ENCODE results near the gene HPSE2.

The HPSE2 gene

DNA sequence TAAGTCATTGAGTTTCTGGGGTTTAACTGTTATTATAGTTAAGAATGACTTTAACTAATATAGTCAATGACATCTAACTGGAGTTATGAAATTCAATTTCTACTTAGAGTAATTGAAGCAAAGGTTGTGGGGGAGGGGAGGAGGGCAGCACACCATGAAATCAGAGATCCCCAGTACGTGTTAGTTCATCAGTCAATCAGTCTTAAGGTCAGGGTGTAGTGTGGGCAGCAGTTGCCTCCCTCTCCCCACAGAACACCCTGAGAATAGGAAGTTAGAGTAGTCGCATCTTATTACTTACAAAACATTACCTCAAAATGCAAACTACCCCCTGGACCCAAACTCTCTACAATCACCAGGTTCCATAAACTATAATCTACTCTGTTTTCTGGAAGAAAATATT, 781.9 kb downstream of the HPSE2 start:
- DNase-seq, result no peak

DNA sequence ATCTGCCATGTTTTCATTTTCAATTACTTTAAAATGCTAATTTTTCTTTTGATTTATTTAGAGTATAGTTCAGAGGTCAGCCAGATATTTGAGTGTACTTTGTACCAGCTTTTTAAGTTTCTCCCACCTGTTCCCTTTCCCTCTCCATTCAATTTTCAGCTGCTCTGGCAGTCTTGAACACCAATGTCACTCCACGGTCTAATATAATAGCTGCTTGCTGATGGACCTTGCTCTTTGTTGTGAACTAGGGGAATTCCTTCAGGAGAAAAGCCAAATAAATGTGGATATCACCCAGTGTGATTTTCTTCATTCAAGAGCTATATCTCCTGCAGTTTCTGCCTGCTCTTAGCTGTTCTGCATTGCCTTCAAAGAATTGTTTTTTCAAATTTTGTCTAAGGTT, 785.0 kb downstream of the HPSE2 start:
- DNase-seq, result no peak

DNA sequence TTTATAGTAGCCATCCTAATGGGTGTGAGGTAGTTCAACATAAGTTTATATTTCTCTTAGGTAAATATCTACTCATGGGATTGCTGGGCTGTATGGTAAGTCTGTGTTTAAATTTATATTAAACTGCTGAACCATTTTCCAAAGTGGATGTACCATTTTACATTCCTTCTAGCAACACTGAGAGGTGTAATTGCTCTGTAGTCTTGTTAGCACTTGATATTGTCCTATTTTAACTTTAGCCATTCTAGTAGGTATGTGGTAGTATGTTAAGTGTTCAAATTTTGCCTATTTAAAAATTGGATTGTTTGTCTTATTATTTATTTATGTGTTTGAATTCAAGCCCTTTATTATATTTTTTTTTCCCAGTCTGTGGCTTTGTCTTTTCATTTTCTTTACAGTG, 786.4 kb downstream of the HPSE2 start:
- no peak for DNase-seq

DNA sequence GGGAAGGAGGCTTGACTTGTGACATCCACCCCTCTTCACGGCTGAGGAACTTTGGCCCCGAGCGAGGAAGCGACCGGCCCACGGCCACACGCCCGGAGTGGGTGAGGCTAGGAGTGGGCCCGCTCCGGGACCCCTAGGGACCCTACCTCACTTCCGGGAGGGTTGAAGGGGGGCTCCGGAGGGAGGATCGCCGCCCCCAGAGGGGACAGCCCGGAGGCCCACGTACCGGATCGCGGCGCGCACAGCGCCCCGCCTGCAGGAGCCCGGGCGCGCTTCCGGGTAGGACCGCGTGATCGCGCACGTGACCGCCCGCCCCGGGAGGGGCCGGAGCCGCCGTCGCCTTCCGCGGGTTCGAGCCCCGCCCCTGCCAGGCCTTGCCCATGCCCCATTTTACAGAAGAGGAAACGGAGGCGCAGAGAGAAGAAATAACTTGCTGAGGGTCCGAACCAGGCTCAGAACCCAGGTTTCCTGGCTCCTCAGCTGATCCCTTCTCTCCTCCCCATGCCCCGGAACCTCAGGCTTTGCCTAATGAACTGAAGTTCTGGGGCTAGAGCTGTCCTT, 788.9 kb downstream of the HPSE2 start, which contains the start of gene HPS1:
HPS1 (minus strand) TSS at position 275 of the 561 bp plus-strand sequence. CDS start 3,695 bp downstream, outside the sequence.
- DNase-seq, result peak; percentile 13

DNA sequence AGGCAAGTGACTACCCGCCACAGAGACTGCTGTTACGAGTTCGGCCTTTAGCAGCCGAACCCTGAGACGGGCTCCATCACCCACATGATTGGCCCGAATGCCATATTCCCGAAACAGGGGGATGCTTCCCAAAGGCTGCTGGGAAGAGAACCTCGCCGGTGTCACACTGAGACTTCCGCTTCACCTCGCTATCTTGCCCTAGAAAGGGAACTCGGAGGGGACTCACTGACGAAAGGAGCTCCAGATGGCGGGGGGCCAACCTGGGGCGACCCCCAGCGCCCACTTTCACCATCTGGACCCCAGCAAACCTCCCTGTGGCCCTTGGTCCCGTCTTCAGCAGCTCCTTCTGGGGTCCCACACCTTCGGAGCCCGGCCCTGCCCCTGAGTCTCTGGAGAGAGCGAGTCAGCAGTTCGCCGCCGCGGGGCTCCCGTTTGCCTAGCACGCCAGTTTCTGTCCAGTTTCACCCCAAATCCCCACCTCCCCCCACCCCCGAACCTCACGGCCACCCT, 789.4 kb downstream of the HPSE2 start:
- no peak for DNase-seq

DNA sequence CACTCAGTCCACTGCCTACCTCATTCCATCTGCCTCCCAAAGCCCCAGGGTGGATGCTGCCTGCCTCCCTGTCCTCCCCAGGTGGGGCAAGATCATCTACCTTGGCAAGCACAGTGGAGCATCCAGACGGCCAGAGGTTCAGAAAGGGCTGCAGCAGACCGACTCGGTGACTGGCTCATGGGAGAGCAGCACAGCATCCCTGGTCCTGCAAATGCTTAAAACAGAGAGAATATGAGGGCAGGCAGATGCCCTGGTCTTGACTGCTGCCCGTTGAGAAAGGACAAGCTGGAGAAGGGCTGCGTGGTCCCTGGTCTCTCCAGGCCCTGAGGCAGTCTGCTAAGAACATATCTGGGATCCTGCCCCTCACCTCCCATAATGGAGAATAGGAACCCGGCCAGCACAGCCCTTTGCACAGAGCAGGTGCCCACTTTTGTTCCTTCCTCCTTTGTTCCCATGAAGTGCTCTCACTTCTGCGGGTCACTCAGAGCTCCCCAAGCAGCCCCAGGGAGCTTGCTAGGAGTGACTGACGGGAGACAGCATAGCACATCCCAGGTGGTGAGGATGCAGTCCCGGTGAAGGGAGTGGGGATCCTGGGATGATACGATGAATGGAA, 790.3 kb downstream of the HPSE2 start:
- DNase-seq, result no peak

DNA sequence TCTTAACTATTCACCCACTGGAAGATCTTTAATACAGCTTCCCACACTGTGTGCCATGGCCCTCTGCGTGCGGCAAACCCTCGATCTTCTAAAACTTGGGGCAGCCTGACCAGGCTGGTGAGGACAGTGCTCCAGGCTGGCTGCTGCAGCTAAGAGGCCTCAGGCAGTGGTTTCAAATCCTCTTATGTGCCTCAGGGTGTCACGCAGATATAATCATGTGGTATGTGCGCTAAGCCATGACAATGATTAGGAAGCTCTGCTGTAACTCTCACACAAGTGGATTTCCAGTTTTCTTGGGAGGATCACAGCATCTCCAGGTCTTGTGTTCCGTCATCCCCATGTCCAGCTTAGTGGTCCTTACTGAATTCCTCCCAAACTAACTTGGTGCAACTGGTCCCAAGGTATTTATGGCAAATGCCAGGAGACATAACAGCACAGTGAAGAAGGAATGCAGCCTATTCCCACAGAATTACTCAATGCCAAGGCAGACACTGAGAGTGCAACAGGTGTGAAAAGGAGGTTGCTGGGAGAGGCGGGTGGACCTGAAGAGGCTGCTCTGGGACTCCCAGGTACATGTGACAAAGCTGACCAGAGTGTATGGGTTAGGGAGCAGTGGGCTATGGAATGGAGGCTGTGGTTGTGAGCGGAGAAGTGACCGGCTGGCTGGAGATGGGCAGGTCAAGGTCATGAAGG, 791.2 kb downstream of the HPSE2 start:
- no peak for DNase-seq

DNA sequence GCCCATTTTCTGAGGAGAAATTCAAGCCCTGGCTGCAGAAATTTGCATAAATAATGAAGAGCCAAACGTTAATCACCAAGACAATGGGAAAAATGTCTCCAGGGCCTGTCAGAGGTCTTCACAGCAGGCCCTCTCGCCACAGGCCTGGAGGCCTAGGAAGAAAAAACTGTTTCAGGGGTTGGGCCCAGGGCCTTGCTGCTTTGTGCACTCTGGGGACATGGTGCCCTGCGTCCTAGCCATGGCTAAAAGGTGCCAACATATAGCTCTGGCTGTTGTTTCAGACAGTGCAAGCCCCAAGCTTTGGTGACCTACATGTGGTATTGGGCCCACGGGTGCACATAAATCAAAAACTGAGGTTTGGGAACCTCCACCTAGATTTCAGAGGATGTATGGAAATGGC, 796.9 kb downstream of the HPSE2 start:
- no peak for DNase-seq

DNA sequence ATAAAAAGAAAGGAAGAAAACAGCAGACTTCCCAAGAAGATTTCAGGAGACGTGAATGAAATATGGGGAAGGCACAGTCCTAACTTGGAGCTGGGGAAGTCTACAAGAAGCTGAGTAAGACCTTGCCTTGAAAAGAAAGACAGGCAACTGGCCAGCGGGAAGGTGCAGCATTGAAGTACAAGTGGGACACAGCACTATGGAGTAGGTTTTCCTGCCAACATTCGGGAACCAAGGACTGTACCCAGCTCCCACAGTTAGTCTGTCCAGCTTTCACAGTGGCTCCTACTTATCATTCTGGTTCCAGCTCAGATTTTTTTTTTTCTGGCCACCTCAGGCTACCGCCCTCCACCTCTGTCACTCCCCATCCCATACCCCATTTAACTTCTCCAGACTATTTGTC, 798.9 kb downstream of the HPSE2 start:
- no peak for DNase-seq

DNA sequence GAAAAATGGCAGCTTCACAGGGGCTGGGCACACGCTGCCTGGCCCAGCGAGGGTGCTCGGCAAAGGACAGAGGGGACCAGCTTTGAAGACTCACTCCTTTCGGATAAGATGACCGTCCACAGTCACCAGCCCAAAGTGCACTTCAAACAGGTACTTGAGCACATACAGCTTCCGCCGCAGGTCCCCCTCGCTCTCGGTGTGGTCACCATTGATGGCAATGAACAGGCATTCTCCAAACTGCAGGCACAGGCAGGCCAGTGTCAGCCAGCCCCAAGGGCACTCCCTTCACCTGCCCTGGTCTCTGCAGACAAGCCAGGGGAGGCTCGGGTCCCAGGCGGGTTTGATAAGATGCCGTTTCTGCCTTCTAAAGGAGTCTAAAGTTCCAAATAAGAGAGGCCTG, 800.5 kb downstream of the HPSE2 start:
- DNase-seq, result no peak

DNA sequence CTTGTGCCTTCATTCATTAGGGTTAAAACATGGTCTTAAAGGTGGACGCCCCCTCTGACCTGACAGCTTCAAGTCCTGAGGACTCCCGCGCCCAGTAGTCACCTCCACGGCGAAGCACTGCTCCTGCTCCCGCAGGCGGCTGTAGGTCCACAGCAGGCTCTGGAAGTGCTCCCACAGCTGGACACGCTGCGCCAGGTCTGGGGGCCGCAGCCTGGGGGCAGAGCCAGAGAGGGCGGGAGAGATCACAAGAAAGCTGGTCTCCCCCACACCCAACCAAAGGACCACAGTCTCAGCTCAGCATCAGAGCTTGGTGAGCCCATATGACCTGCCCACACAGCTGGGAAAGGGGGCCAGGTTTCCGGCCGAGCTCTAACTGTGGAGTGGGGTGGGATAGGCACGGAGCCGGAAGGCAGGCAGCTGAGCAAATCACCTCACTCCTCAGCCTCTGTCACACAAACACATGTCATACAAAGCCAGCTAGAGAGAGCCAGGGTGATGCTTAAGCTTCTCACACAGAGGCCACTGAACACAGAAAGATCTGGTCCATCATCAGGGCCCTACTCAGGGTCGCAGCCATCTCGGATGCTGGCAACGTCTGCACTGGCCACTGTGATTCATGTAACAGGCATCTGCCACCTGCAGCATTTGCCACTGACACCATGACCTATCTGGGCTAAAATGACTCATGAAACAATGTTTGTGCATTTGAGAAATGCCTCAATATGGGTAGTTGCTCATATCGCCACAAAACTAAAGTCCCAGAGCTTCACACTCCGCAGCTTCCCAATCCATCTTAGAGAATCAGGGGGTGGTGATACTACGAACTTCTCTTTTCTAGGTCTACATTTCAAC, 801.5 kb downstream of the HPSE2 start:
- no peak for DNase-seq

DNA sequence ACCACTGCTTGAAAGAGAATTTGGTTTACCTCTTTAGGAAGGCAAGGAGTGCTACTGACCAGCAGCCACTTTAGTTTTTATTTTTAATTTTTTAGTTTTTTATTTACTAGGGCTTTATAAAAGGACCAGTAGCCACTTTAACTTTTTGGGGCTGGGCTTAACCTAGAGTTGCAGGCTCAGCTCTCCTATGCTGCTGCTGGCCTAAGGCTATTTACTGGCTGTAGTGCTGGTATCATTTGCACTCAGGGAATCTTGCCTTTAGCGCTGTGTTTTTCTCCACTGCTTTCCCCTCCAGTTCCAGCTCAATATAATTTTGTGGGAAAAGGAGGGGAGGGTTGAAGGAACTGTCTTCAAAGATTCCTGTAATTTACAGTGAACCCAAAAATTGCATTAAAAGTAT, 802.3 kb downstream of the HPSE2 start:
- no peak for DNase-seq

DNA sequence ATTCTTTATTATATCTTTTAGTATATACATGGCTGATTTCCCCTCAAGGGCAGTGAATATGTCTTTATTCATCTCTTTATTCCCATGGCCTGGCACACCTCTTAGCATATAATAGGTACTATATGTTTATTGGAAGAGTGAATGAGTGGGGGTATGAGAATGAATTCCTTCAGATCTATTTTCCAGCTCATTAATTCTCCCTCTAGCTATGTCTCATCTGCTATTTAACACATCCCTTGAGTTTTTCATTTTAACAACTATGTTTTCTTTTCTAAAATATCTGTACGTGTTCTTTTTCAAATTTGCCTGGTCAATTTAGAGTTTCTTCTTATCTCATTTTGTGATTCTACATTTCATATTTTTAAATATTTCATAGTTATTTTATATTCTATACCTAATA, 803.3 kb downstream of the HPSE2 start:
- no peak for DNase-seq

DNA sequence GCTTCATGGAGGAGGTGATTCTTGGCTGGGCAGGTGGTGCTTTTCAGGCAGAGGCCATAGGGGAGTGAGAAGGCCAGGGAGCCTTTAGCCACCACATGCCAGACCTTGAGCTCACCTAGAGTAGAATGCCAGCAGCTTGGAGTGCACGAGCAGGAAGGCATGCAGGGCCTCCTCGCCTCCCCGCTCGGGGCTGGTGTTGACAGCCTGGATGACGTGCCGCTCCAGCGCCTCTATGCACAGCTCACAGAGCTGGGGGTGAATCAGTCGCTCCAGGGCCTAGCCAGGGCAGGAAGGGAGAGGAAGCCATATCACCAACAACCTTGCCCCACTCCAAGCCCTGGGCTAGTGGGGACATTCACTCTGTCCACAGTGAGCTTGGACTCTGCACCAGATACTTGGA, 804.6 kb downstream of the HPSE2 start:
- DNase-seq, result no peak

DNA sequence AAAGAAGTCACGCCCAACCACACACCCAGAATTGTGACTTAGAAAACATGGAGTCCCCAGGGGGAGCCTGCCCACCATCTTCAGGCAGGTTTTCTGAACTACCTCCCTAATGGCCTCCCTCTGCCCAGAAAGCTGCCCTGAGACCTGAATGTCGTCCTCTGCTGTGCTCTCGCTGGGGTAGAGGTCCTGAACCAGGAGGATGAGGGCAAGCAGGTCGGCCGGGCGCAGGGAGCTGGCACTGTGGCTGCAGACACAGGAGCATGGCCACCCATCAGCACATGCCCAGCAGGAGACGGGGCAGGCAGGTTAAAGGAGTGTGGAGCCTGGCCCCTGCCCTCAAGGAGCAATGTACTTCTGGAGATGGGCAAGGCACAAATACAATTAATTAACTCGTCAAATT, 805.2 kb downstream of the HPSE2 start:
- DNase-seq, result no peak

DNA sequence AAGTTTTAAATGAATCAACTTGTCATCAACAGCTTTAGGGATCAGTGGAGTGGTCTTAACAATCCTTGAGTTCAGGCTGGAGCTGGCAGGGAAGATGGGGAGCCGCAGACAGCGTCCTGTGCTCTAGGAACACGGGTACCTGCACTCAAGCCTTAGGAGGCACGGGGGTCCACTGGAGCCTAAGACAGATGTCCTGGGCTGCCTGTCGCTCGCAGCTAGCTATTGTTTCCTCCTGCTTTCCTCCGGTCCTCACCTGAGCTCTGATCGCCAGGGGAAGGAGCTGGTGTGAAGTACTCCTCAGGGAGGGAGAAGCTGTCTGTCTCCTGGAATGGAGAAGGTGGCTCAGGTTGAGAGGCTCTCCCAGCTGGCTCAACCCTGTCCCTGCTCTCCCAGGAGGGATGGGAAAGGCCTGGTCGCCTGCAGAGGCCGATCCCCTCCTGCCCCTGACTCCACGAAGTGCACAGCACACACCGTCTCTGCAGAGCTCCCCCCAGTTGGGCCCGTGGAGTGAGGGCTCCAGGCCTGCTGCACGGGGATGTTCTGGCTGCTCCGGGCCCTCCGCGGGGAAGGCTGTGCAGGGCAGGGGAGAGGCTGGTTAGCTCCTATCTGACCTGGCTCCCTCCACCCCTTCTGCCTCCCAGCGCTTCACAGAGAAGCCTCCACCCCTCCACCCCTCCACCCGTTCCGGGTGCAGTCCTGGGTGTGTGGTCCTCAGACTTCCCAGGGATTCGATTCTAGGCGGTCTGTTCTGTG, 806.2 kb downstream of the HPSE2 start:
- DNase-seq, result no peak

DNA sequence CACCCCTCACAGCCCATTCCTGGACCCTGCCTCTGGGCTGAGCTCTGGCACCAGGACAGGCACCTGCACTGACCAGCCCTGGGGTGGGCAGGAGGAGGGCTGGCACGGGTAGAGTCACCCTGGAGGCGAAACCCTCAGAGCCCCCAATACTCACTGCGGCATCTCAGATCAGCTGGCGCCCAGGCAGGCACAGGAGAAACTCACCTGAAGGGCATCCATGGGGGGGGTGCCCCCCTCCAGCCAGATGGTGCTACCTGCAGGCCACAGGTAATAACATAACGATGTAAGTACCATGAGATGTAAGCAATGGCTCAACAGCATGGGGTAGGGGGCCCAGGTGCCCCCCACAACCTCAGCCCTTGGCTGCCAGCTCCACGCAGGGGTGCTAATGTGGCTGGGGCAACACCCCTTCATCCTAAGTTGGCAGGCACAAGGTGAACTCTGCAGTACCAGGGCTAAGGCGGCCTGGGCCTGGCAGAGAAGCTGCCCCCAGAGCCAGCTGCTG, 808.6 kb downstream of the HPSE2 start:
- no peak for DNase-seq

DNA sequence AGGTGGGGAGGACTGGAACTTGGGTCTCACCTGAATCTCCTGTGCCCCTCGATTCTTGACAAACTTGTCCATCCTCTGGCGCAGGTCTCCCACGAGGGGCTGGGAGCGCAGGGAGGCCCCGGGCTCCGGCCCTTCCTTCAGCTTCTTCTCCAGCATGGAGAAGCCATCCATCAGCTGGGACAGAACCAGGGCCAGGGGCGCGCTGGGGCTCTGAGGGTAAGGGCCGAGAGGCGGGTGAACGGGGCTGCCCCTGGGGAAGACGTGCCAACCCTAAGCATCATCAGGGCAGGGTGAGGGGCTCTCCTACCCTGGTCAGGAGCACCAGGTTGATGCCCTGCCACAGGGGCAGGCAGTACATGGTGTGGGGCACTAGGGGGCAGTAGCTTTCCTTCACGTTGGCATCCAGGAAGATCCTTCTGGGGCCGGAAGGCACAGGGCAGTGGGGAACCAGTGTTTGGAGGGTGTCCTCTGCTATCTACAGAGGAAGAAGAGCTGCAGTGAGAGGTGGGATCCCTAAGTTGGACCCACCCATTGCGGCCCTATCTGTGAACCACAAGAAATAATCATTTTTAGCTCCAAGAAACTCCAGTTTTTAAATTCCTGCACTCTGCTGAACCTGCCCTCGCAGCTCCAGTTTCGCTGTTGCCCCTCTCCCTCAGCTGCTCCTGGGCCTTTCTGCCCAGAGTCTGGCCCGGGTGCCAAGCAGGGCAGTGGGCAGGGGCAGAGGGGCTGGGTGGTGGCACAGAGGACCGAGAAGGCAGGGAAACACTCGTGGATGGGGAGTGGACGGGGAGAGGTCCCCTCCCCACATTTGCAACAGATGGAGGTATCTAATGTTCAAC, 809.9 kb downstream of the HPSE2 start:
- peak; percentile 7 for DNase-seq

DNA sequence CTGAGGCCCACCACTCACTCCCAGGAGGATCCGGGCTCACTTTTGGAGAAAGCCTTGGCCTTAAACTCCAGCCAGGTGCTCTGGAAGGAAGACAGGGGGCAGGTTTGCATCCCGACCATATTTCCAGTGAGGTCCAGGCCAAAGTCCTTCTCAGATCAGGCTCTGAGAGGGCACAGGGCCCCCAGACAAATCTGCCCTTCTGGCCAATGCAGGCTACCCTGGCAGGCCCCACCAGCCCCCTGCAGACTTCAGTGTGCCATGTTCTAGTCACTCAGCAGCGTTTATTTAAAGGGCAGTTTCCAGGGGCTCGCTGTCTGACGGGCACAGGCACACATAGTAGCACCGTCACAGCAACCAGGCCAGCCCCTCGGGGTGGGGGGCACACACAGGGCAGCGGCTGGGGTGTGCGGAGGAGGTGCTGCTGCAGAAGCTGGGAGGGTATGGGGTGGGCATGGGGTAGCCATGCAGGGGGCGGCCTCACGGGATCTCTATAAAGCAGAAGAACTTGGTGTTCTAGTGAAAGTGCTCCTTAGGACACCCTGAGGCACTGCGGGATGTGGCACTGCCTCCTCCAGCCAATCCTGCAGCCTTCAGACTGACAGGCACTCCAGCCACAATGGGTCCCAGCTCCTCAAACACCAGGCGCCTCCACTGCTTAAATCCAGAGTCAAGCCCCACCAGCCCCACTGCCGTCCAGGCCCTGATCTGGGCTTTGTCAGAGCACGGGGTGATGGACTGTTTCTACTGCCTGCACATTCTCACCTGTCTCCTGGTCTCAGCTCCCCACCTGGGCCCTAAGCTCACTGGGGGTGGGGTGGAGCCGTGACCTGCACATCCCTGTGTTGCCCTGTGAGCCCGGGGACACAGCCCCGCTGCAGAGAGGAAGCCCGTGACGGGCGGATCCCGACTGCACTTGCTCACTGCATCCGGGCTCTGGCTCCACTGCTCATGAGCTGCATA, 811.1 kb downstream of the HPSE2 start:
- no peak for DNase-seq

DNA sequence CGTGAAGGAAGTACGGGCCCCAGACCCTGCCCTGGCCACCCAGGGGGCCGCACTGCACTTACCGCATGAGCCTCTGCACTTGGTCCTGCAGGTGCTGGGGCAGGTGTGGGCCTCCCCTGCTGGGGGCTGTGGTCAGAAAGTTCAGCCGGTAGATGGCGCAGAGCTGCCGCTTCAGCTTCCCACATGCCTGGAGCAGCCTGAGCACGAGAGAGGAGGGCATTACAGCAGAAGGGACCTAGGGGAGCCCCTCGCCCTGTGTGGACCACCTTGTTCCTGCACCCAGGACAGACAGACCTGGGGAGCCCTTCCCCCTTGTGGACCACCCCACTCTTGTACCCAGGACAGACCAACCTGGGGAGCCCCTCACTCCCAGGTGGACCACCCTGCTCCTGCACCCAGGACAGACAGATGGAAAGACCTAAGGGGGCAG, 811.9 kb downstream of the HPSE2 start:
- DNase-seq, result no peak

Data from NCI-H1694 treated with DMSO at 0.1 percent for 48 hours (cell line).